ENCODE results near the gene DEAF1.
A peak's percentile ranks its signal among the peaks of the same experiment; 100 is the strongest.

GRCh38 chr11:695538-696248, 671 bp upstream of the DEAF1 start, which contains the start of gene TMEM80:
- TF ChIP-seq CTCF (IDR thresholded peaks at IDR 0.05) (no peak), POLR2A (IDR thresholded peaks at IDR 0.05) (peak; percentile 64 to 91)
